ENCODE measurements around the gene ZNF732. TPM values are rescaled to one million over a fixed set of nuclear protein-coding genes. Genes with fewer than 3 reads are reported as not detected.

Gene ZNF732
- total and polyA plus RNA-seq, 2 experiments from 2014 or later = 6.0 to 49.2 TPM

GRCh38 chr4:302381-302780 is 2.9 kb downstream of the ZNF732 start (continued):
- TF ChIP-seq, protein P1, sequence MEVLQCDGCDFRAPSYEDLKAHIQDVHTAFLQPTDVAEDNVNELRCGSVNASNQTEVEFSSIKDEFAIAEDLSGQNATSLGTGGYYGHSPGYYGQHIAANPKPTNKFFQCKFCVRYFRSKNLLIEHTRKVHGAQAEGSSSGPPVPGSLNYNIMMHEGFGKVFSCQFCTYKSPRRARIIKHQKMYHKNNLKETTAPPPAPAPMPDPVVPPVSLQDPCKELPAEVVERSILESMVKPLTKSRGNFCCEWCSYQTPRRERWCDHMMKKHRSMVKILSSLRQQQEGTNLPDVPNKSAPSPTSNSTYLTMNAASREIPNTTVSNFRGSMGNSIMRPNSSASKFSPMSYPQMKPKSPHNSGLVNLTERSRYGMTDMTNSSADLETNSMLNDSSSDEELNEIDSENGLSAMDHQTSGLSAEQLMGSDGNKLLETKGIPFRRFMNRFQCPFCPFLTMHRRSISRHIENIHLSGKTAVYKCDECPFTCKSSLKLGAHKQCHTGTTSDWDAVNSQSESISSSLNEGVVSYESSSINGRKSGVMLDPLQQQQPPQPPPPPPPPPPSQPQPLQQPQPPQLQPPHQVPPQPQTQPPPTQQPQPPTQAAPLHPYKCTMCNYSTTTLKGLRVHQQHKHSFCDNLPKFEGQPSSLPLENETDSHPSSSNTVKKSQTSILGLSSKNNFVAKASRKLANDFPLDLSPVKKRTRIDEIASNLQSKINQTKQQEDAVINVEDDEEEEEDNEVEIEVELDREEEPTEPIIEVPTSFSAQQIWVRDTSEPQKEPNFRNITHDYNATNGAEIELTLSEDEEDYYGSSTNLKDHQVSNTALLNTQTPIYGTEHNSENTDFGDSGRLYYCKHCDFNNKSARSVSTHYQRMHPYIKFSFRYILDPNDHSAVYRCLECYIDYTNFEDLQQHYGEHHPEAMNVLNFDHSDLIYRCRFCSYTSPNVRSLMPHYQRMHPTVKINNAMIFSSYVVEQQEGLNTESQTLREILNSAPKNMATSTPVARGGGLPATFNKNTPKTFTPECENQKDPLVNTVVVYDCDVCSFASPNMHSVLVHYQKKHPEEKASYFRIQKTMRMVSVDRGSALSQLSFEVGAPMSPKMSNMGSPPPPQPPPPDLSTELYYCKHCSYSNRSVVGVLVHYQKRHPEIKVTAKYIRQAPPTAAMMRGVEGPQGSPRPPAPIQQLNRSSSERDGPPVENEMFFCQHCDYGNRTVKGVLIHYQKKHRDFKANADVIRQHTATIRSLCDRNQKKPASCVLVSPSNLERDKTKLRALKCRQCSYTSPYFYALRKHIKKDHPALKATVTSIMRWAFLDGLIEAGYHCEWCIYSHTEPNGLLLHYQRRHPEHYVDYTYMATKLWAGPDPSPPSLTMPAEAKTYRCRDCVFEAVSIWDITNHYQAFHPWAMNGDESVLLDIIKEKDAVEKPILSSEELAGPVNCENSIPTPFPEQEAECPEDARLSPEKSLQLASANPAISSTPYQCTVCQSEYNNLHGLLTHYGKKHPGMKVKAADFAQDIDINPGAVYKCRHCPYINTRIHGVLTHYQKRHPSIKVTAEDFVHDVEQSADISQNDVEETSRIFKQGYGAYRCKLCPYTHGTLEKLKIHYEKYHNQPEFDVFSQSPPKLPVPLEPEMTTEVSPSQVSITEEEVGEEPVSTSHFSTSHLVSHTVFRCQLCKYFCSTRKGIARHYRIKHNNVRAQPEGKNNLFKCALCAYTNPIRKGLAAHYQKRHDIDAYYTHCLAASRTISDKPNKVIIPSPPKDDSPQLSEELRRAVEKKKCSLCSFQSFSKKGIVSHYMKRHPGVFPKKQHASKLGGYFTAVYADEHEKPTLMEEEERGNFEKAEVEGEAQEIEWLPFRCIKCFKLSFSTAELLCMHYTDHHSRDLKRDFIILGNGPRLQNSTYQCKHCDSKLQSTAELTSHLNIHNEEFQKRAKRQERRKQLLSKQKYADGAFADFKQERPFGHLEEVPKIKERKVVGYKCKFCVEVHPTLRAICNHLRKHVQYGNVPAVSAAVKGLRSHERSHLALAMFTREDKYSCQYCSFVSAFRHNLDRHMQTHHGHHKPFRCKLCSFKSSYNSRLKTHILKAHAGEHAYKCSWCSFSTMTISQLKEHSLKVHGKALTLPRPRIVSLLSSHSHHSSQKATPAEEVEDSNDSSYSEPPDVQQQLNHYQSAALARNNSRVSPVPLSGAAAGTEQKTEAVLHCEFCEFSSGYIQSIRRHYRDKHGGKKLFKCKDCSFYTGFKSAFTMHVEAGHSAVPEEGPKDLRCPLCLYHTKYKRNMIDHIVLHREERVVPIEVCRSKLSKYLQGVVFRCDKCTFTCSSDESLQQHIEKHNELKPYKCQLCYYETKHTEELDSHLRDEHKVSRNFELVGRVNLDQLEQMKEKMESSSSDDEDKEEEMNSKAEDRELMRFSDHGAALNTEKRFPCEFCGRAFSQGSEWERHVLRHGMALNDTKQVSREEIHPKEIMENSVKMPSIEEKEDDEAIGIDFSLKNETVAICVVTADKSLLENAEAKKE (CRISPR knock-in tag; IDR thresholded peaks at IDR 0.05) = no peak
- TF ChIP-seq ZNF331 (CRISPR knock-in tag; IDR thresholded peaks at IDR 0.05; ENCODE audit: low read depth) = no peak
- TF ChIP-seq, protein P2, sequence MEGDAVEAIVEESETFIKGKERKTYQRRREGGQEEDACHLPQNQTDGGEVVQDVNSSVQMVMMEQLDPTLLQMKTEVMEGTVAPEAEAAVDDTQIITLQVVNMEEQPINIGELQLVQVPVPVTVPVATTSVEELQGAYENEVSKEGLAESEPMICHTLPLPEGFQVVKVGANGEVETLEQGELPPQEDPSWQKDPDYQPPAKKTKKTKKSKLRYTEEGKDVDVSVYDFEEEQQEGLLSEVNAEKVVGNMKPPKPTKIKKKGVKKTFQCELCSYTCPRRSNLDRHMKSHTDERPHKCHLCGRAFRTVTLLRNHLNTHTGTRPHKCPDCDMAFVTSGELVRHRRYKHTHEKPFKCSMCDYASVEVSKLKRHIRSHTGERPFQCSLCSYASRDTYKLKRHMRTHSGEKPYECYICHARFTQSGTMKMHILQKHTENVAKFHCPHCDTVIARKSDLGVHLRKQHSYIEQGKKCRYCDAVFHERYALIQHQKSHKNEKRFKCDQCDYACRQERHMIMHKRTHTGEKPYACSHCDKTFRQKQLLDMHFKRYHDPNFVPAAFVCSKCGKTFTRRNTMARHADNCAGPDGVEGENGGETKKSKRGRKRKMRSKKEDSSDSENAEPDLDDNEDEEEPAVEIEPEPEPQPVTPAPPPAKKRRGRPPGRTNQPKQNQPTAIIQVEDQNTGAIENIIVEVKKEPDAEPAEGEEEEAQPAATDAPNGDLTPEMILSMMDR (conservative IDR thresholded peaks at IDR 0.05; ENCODE audit: low read depth in 2 of 2) = no peak
- no peak for TF ChIP-seq EZH2phosphoT487 (IDR thresholded peaks at IDR 0.05; ENCODE audit: unreplicated experiment)
- TF ChIP-seq ZNF114 (CRISPR knock-in tag; IDR thresholded peaks at IDR 0.05) = no peak

DNA sequence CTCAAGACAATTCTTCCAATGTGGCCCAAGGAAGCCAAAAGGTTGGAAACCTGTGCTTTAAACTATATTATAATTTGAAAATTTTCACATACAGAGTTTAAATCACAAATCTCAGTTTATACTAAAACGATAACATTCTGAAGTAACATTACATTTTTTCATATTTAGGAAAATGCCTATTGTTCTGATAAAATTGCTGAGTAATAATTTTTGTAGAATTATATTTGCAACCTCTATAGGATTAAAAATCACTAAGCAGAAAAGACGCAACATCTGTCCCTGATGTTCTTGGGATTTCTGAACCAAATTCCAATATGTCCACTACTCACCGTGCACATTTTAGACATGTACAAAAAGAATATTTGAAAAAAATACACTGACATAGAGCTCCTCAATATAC is 10.5 kb downstream of the ZNF732 start:
- Histone ChIP-seq H3K27ac (ENCODE audit: low read depth) (no peak overlapping the region), H3K9me2 (ENCODE audit: insufficient read depth) (no peaks in the 10 kb centered on the region), H3K4me2 (no peak overlapping the region), H3K4me3 (no peak overlapping the region), H3K79me2 (replicated peaks; ENCODE audit: insufficient read depth) (peaks cover 97% of the 10 kb centered on the region), H3K36me3 (ENCODE audit: insufficient read depth) (peaks cover 16% of the 10 kb centered on the region; the same call in 1 of the 2 replicates), H3K4me1 (ENCODE audit: insufficient read depth) (peaks cover 28% of the 10 kb centered on the region), H4K20me1 (replicated peaks; ENCODE audit: insufficient read depth) (peaks cover 57% of the 10 kb centered on the region), H3K27me3 (ENCODE audit: insufficient read depth) (no peaks in the 10 kb centered on the region), H2AFZ (no peak overlapping the region), H3F3A (replicated peaks; ENCODE audit: low read depth) (no peaks in the 10 kb centered on the region)
- Mint-ChIP-seq H3K4me3 (no peak overlapping the region), H3K27me3 (ENCODE audit: insufficient read depth, low read depth, poor library complexity) (no peaks in the 10 kb centered on the region), H3K4me1 (peaks cover 24% of the 10 kb centered on the region), H3K27ac (no peak overlapping the region), H3K36me3 (ENCODE audit: low read depth) (peaks cover 64% of the 10 kb centered on the region), H3K9me3 (peaks cover 6% of the 10 kb centered on the region; the same call in 2 of the 3 replicates)
- no peak for ATAC-seq
- TF ChIP-seq ZNF114 (CRISPR knock-in tag; IDR thresholded peaks at IDR 0.05) (no peak), NANOG (IDR thresholded peaks at IDR 0.05; ENCODE audit: borderline replicate concordance) (no peak), EZH2phosphoT487 (IDR thresholded peaks at IDR 0.05; ENCODE audit: unreplicated experiment) (no peak), JUNB (IDR thresholded peaks at IDR 0.05; ENCODE audit: unreplicated experiment) (no peak)
- no peak for DNase-seq (ENCODE audit: low spot score)
